Neural cell (in vitro differentiated cells): ENCODE results near the gene FIGLA. TPM values are rescaled to one million over a fixed set of nuclear protein-coding genes. Genes with fewer than 3 reads are reported as not detected.

Source experiments
- H2AFZ ChIP-seq: fragments of 200-600, 300-800 bp; sonication (generic), shearing (Covaris generic); 2 replicates; pipeline ENCODE4 v1.6.0; 2014; ENCODE audit warnings: low read depth, mild to moderate bottlenecking, antibody characterized with exemption, low read length, moderate library complexity
- H3F3A ChIP-seq: fragments of 200-600 bp; shearing (Covaris generic); 2 replicates; pipeline ENCODE4 v1.6.1; 2016; ENCODE audit warnings: mild to moderate bottlenecking, moderate library complexity, mixed read lengths, antibody characterized with exemption, low read length; ENCODE audit not compliant: insufficient read depth, poor library complexity, severe bottlenecking
- H3K27ac ChIP-seq: fragments of 200-600, 300-800 bp; sonication (generic), shearing (Covaris generic); 2 replicates; pipeline ENCODE4 v1.5.1; 2014; ENCODE audit warnings: mild to moderate bottlenecking, low read length, moderate library complexity
- H3K27me3 ChIP-seq: fragments of 300-800, 200-600 bp; sonication (generic), shearing (Covaris generic); 2 replicates; pipeline ENCODE4 v1.6.0; 2014; ENCODE audit warnings: mild to moderate bottlenecking, low read depth, low read length, moderate library complexity; ENCODE audit not compliant: insufficient read depth
- H3K36me3 ChIP-seq: fragments of 300-800, 200-600 bp; sonication (generic), shearing (Covaris generic); 2 replicates; pipeline ENCODE4 v1.5.1; 2014; ENCODE audit warnings: mild to moderate bottlenecking, antibody characterized with exemption, low read length, moderate library complexity; ENCODE audit not compliant: insufficient read depth
- H3K4me2 ChIP-seq: fragments of 300-800, 200-600 bp; sonication (generic), shearing (Covaris generic); 2 replicates; pipeline ENCODE4 v1.6.0; 2014; ENCODE audit warnings: mild to moderate bottlenecking, low read length
- H3K4me3 ChIP-seq: fragments of 300-800, 200-600 bp; sonication (generic), shearing (Covaris generic); 2 replicates; pipeline ENCODE4 v1.5.1; 2014; ENCODE audit warnings: mild to moderate bottlenecking, low read length, moderate library complexity
- H3K79me2 ChIP-seq: fragments of 200-600 bp; shearing (Covaris generic); replicated peaks from 2 replicates; pipeline ENCODE4 v1.6.0; 2014; ENCODE audit warnings: mild to moderate bottlenecking, low read length, moderate library complexity; ENCODE audit not compliant: insufficient read depth
- H3K9ac ChIP-seq: fragments of 300-800, 200-600 bp; sonication (generic), shearing (Covaris generic); 2 replicates; pipeline ENCODE4 v1.6.1; 2016; ENCODE audit warnings: mild to moderate bottlenecking, low read length, mixed read lengths
- H3K9me2 ChIP-seq: fragments of 200-600 bp; shearing (Covaris generic); 2 replicates; pipeline ENCODE4 v1.6.1; 2016; ENCODE audit warnings: mild to moderate bottlenecking, low read length, mixed read lengths; ENCODE audit not compliant: insufficient read depth
- H3K9me3 ChIP-seq: fragments of 200-600, 300-800 bp; sonication (generic), shearing (Covaris generic); 2 replicates; pipeline ENCODE4 v1.6.1; 2016; ENCODE audit warnings: mild to moderate bottlenecking, mixed run types, low read length, moderate library complexity, mixed read lengths
- H4K20me1 ChIP-seq: fragments of 200-600 bp; shearing (Covaris generic); 2 replicates; pipeline ENCODE4 v1.6.1; 2016; ENCODE audit warnings: mild to moderate bottlenecking, mixed run types; ENCODE audit not compliant: insufficient read depth
- CTCF ChIP-seq: fragments of 450-650 bp; IDR thresholded peaks from 2 replicates; pipeline ENCODE4 v1.5.1; 2014; ENCODE audit warnings: antibody characterized with exemption, mild to moderate bottlenecking, moderate library complexity; ENCODE audit not compliant: poor library complexity, severe bottlenecking
- EP300 ChIP-seq: fragments of 450-650 bp; conservative IDR thresholded peaks from 2 replicates; pipeline ENCODE4 v1.6.1; 2014; ENCODE audit warnings: antibody characterized with exemption, mild to moderate bottlenecking, moderate library complexity; ENCODE audit not compliant: poor library complexity, severe bottlenecking
- EZH2 ChIP-seq: fragments of 200-600, 300-800 bp; shearing (Covaris generic), sonication (generic); IDR thresholded peaks from 2 replicates; pipeline ENCODE4 v1.6.1; 2014; ENCODE audit warnings: antibody characterized with exemption, low read length, borderline replicate concordance, mild to moderate bottlenecking; ENCODE audit not compliant: insufficient read depth, poor library complexity, severe bottlenecking
- MXI1 ChIP-seq: fragments of 450-650 bp; conservative IDR thresholded peaks from 2 replicates; pipeline ENCODE4 v1.6.1; 2014; ENCODE audit warnings: antibody characterized with exemption, mild to moderate bottlenecking; ENCODE audit not compliant: poor library complexity, severe bottlenecking
- POLR2AphosphoS5 ChIP-seq: IDR thresholded peaks from 2 replicates; pipeline ENCODE4 v1.6.1; 2012
- RAD21 ChIP-seq: fragments of 450-650 bp; conservative IDR thresholded peaks from 2 replicates; pipeline ENCODE4 v1.6.1; 2014; ENCODE audit warnings: antibody characterized with exemption, mild to moderate bottlenecking, moderate library complexity
- REST ChIP-seq: IDR thresholded peaks from 2 replicates; pipeline ENCODE4 v1.6.1; 2012; ENCODE audit warnings: borderline replicate concordance
- SMC3 ChIP-seq: fragments of 450-650 bp; conservative IDR thresholded peaks from 2 replicates; pipeline ENCODE4 v1.6.1; 2014; ENCODE audit warnings: antibody characterized with exemption, mild to moderate bottlenecking, moderate library complexity; ENCODE audit not compliant: poor library complexity
- TAF1 ChIP-seq: IDR thresholded peaks from 2 replicates; pipeline ENCODE4 v1.6.1; 2012; ENCODE audit warnings: low read depth
- polyA plus RNA-seq: library from polyadenylated mRNA; depleted of rRNA; stranded (reverse); fragments of >200 nt; gene quantifications from 2 replicates; pipeline ENCODE4 v1.2.3, GENCODE V29; 2014

Gene FIGLA
- polyA plus RNA-seq, 1 donor from 2014 or later = not detected

GRCh38 chr2:70777450-70777849 lies 13.0 kb downstream of the FIGLA start:
- H3K79me2 ChIP-seq = no peaks in the 10 kb centered on the region
- H3K36me3 ChIP-seq = no peaks in the 10 kb centered on the region
- no peaks in the 10 kb centered on the region for H3K9me2 ChIP-seq
- H3F3A ChIP-seq = no peaks in the 10 kb centered on the region
- no peaks in the 10 kb centered on the region for H3K27me3 ChIP-seq
- H3K4me2 ChIP-seq = no peak overlapping the region
- H2AFZ ChIP-seq = no peak overlapping the region
- H3K4me3 ChIP-seq = no peak overlapping the region
- H3K9me3 ChIP-seq = no peaks in the 10 kb centered on the region
- no peaks in the 10 kb centered on the region for H4K20me1 ChIP-seq
- TF ChIP-seq REST (no peak), SMC3 (no peak), EZH2 (no peak), RAD21 (no peak), EP300 (no peak), CTCF (no peak), POLR2AphosphoS5 (no peak), MXI1 (no peak), TAF1 (no peak)
- no peak overlapping the region for H3K9ac ChIP-seq
- no peak overlapping the region for H3K27ac ChIP-seq

GRCh38 chr2:70776266-70776665 lies 14.2 kb downstream of the FIGLA start:
- H3K9me3 ChIP-seq = no peaks in the 10 kb centered on the region
- H3K9me2 ChIP-seq = no peaks in the 10 kb centered on the region
- H3K79me2 ChIP-seq = no peaks in the 10 kb centered on the region
- no peak overlapping the region for H3K27ac ChIP-seq
- no peak overlapping the region for H3K4me3 ChIP-seq
- H4K20me1 ChIP-seq = no peaks in the 10 kb centered on the region
- H3K4me2 ChIP-seq = no peak overlapping the region
- no peaks in the 10 kb centered on the region for H3K36me3 ChIP-seq
- H3K27me3 ChIP-seq = no peaks in the 10 kb centered on the region
- no peaks in the 10 kb centered on the region for H3F3A ChIP-seq
- no peak overlapping the region for H2AFZ ChIP-seq
- no peak for TF ChIP-seq SMC3
- TF ChIP-seq EP300 = no peak
- no peak for TF ChIP-seq RAD21
- no peak for TF ChIP-seq TAF1
- no peak for TF ChIP-seq REST
- TF ChIP-seq POLR2AphosphoS5 = no peak
- H3K9ac ChIP-seq = no peak overlapping the region
